ENCODE measurements around the gene TP73. TPM values are rescaled to one million over a fixed set of nuclear protein-coding genes. Genes with fewer than 3 reads are reported as not detected.

TP73 gene
- total and polyA plus RNA-seq, 2 donors = 0.09 to 0.63 TPM

- DNase-seq (ENCODE audit: extremely low spot score) = no peak
- Histone ChIP-seq H3K4me1 (ENCODE audit: insufficient read depth) (no peaks in the 10 kb centered on the region), H3K27ac (ENCODE audit: low read depth) (no peak overlapping the region), H3K36me3 (ENCODE audit: insufficient read depth) (no peaks in the 10 kb centered on the region), H3K4me3 (ENCODE audit: low read depth, low read length) (no peak overlapping the region)
- WGBS = 24% methylated on average over 35 of the region's 35 CpGs
These were observed 55.1 kb downstream of the TP73 start for GRCh38 chr1:3707298-3707938.

GRCh38 chr1:3707939-3708328 is 55.6 kb downstream of the TP73 start:
- 61% methylated on average over 11 of the region's 11 CpGs for WGBS
- H3K4me1 ChIP-seq (ENCODE audit: insufficient read depth) = no peaks in the 10 kb centered on the region
- H3K36me3 ChIP-seq (ENCODE audit: insufficient read depth) = no peaks in the 10 kb centered on the region
- no peak for DNase-seq (ENCODE audit: extremely low spot score)
- no peak overlapping the region for H3K4me3 ChIP-seq (ENCODE audit: low read depth, low read length)
- no peak overlapping the region for H3K27ac ChIP-seq (ENCODE audit: low read depth)

GRCh38 chr1:3708791-3709190 is 56.5 kb downstream of the TP73 start:
- 18% methylated on average over 19 of the region's 19 CpGs for WGBS

GRCh38 chr1:3710251-3710650 is 57.9 kb downstream of the TP73 start:
- no peaks in the 10 kb centered on the region for H3K4me1 ChIP-seq (ENCODE audit: insufficient read depth)
- no peak for DNase-seq (ENCODE audit: extremely low spot score)
- no peak overlapping the region for H3K27ac ChIP-seq (ENCODE audit: low read depth)
- no peak overlapping the region for H3K4me3 ChIP-seq (ENCODE audit: low read depth, low read length)
- H3K36me3 ChIP-seq (ENCODE audit: insufficient read depth) = no peaks in the 10 kb centered on the region
- 89% methylated on average over 15 of the region's 15 CpGs for WGBS

More at GRCh38 chr1:3708791-3709190, 56.5 kb downstream of the TP73 start:
- no peak overlapping the region for H3K4me3 ChIP-seq (ENCODE audit: low read depth, low read length)
- no peak overlapping the region for H3K27ac ChIP-seq (ENCODE audit: low read depth)
- no peaks in the 10 kb centered on the region for H3K36me3 ChIP-seq (ENCODE audit: insufficient read depth)
- H3K4me1 ChIP-seq (ENCODE audit: insufficient read depth) = no peaks in the 10 kb centered on the region
- no peak for DNase-seq (ENCODE audit: extremely low spot score)

GRCh38 chr1:3711381-3711779 is 59.1 kb downstream of the TP73 start:
- no peak overlapping the region for H3K4me3 ChIP-seq (ENCODE audit: low read depth, low read length)
- no peaks in the 10 kb centered on the region for H3K4me1 ChIP-seq (ENCODE audit: insufficient read depth)
- H3K36me3 ChIP-seq (ENCODE audit: insufficient read depth) = no peaks in the 10 kb centered on the region
- 75% methylated on average over 11 of the region's 11 CpGs for WGBS
- H3K27ac ChIP-seq (ENCODE audit: low read depth) = no peak overlapping the region
- DNase-seq (ENCODE audit: extremely low spot score) = no peak

GRCh38 chr1:3711780-3712451 is 59.6 kb downstream of the TP73 start:
- H3K4me3 ChIP-seq (ENCODE audit: low read depth, low read length) = no peak overlapping the region
- WGBS = 56% methylated on average over 24 of the region's 24 CpGs
- H3K27ac ChIP-seq (ENCODE audit: low read depth) = no peak overlapping the region
- no peak for DNase-seq (ENCODE audit: extremely low spot score)
- H3K4me1 ChIP-seq (ENCODE audit: insufficient read depth) = no peaks in the 10 kb centered on the region
- H3K36me3 ChIP-seq (ENCODE audit: insufficient read depth) = no peaks in the 10 kb centered on the region

GRCh38 chr1:3712573-3713535 is 60.5 kb downstream of the TP73 start:
- Histone ChIP-seq H3K4me1 (ENCODE audit: insufficient read depth) (no peaks in the 10 kb centered on the region), H3K27ac (ENCODE audit: low read depth) (no peak overlapping the region)
- 52% methylated on average over 19 of the region's 19 CpGs for WGBS

GRCh38 chr1:3713840-3714239 is 61.5 kb downstream of the TP73 start:
- Histone ChIP-seq H3K27ac (ENCODE audit: low read depth) (no peak overlapping the region), H3K4me1 (ENCODE audit: insufficient read depth) (no peaks in the 10 kb centered on the region), H3K36me3 (ENCODE audit: insufficient read depth) (no peaks in the 10 kb centered on the region), H3K4me3 (ENCODE audit: low read depth, low read length) (no peak overlapping the region)
- 92% methylated on average over 7 of the region's 7 CpGs for WGBS
- DNase-seq (ENCODE audit: extremely low spot score) = no peak

More at GRCh38 chr1:3712573-3713535, 60.5 kb downstream of the TP73 start:
- Histone ChIP-seq H3K4me3 (ENCODE audit: low read depth, low read length) (no peak overlapping the region), H3K36me3 (ENCODE audit: insufficient read depth) (no peaks in the 10 kb centered on the region)
- no peak for DNase-seq (ENCODE audit: extremely low spot score)

- no peaks in the 10 kb centered on the region for H3K36me3 ChIP-seq (ENCODE audit: insufficient read depth)
- H3K4me1 ChIP-seq (ENCODE audit: insufficient read depth) = no peaks in the 10 kb centered on the region
- H3K4me3 ChIP-seq (ENCODE audit: low read depth, low read length) = no peak overlapping the region
- no peak for DNase-seq (ENCODE audit: extremely low spot score)
- WGBS = 56% methylated on average over 10 of the region's 10 CpGs
- no peak overlapping the region for H3K27ac ChIP-seq (ENCODE audit: low read depth)
These were observed 62.0 kb downstream of the TP73 start for GRCh38 chr1:3714284-3714741.

GRCh38 chr1:3714814-3715213 is 62.5 kb downstream of the TP73 start:
- H3K27ac ChIP-seq (ENCODE audit: low read depth) = no peak overlapping the region
- H3K36me3 ChIP-seq (ENCODE audit: insufficient read depth) = no peaks in the 10 kb centered on the region
- 82% methylated on average over 10 of the region's 10 CpGs for WGBS
- no peaks in the 10 kb centered on the region for H3K4me1 ChIP-seq (ENCODE audit: insufficient read depth)
- no peak for DNase-seq (ENCODE audit: extremely low spot score)
- H3K4me3 ChIP-seq (ENCODE audit: low read depth, low read length) = no peak overlapping the region

GRCh38 chr1:3716351-3716750 is 64.0 kb downstream of the TP73 start:
- Histone ChIP-seq H3K4me3 (ENCODE audit: low read depth, low read length) (no peak overlapping the region), H3K4me1 (ENCODE audit: insufficient read depth) (no peaks in the 10 kb centered on the region), H3K36me3 (ENCODE audit: insufficient read depth) (no peaks in the 10 kb centered on the region), H3K27ac (ENCODE audit: low read depth) (no peak overlapping the region)
- 81% methylated on average over 6 of the region's 6 CpGs for WGBS
- no peak for DNase-seq (ENCODE audit: extremely low spot score)

- 54% methylated on average over 33 of the region's 33 CpGs for WGBS
- peak; percentile 75 for DNase-seq (ENCODE audit: extremely low spot score)
- Histone ChIP-seq H3K36me3 (ENCODE audit: insufficient read depth) (no peaks in the 10 kb centered on the region), H3K4me3 (ENCODE audit: low read depth, low read length) (no peak overlapping the region), H3K4me1 (ENCODE audit: insufficient read depth) (no peaks in the 10 kb centered on the region), H3K27ac (ENCODE audit: low read depth) (no peak overlapping the region)
These were observed 64.9 kb downstream of the TP73 start for GRCh38 chr1:3717041-3717714.
